Smooth muscle cell of the brain vasculature (primary cell): ENCODE data around the gene LRRC8D.
"Not testable (repeated sequence)": the region's sequence is repeated elsewhere in the genome, so short reads cannot be mapped to it uniquely, and the experiment has no call there.

ENCODE experiments used
- DNase-seq: peaks from one replicate; pipeline ENCODE4 v3.0.0-alpha.2; 2012; ENCODE audit warnings: low read depth, low spot score

Gene LRRC8D

GRCh38 chr1:89912073-89912472, 91.2 kb downstream of the LRRC8D start:
- DNase-seq = no peak

- DNase-seq = no peak
These were observed 92.7 kb downstream of the LRRC8D start for GRCh38 chr1:89913353-89914095.

- no peak for DNase-seq
These were observed 96.5 kb downstream of the LRRC8D start for GRCh38 chr1:89917353-89917752.

- no peak for DNase-seq
These were observed 97.4 kb downstream of the LRRC8D start for GRCh38 chr1:89918127-89918793.

- no peak for DNase-seq
These were observed 97.9 kb downstream of the LRRC8D start for GRCh38 chr1:89918794-89919155.

GRCh38 chr1:89919174-89919573, 98.3 kb downstream of the LRRC8D start:
- no peak for DNase-seq

GRCh38 chr1:89922911-89923310, 102.1 kb downstream of the LRRC8D start:
- no peak for DNase-seq

GRCh38 chr1:89923517-89923916, 102.7 kb downstream of the LRRC8D start:
- no peak for DNase-seq

- not testable (repeated sequence) for DNase-seq
These were observed 103.2 kb downstream of the LRRC8D start for GRCh38 chr1:89924075-89924474.

- DNase-seq = no peak
These were observed 106.2 kb downstream of the LRRC8D start for GRCh38 chr1:89927049-89927448.

- no peak for DNase-seq
These were observed 106.6 kb downstream of the LRRC8D start for GRCh38 chr1:89927478-89927877.

- no peak for DNase-seq
These were observed 107.7 kb downstream of the LRRC8D start for GRCh38 chr1:89928506-89928905.

GRCh38 chr1:89929467-89930063, 108.7 kb downstream of the LRRC8D start:
- no peak for DNase-seq

- no peak for DNase-seq
These were observed 109.7 kb downstream of the LRRC8D start for GRCh38 chr1:89930579-89930978.

GRCh38 chr1:89931964-89932363, 111.1 kb downstream of the LRRC8D start:
- no peak for DNase-seq

GRCh38 chr1:89932598-89933364, 111.9 kb downstream of the LRRC8D start:
- no peak for DNase-seq

GRCh38 chr1:89934461-89934860, 113.6 kb downstream of the LRRC8D start:
- no peak for DNase-seq

GRCh38 chr1:89935235-89935634, 114.4 kb downstream of the LRRC8D start:
- DNase-seq = no peak

- no peak for DNase-seq
These were observed 115.9 kb downstream of the LRRC8D start for GRCh38 chr1:89936694-89937093.

- DNase-seq = no peak
These were observed 117.6 kb downstream of the LRRC8D start for GRCh38 chr1:89938171-89939055.

GRCh38 chr1:89939059-89939570, 118.3 kb downstream of the LRRC8D start:
- no peak for DNase-seq
